HL-60/S4 (cell line): ENCODE measurements around the gene CAMK4.

Experiments
- in situ Hi-C: fragments of 300-500 bp; cut with MboI; formaldehyde crosslinking; loops from 2 replicates; pipeline ENCODE4 v1.14.3; 2022; ENCODE audit warnings: low sequenced_read_pairs

Gene CAMK4

DNA sequence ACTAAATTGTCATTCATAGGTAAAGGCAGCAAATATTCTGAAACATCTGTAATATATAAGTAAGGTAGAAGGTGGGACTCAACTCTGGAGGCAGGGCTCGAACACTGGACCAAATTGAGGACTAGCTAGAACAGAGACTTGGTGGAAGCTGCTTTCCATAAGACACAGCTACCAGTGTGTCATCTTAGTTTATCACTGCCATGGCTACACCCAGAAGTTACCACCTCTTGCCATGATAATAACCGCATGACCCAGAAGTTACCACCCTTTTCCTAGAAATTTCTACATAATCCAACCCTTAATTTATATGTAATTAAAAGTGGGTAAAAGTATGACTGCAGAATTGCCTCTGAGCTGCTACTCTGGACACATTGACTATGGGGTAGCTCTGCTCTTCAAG lies 188.4 kb downstream of the CAMK4 start:
- in situ Hi-C loops: no loop called here

- in situ Hi-C loops: no loop called here
These were observed 190.9 kb downstream of the CAMK4 start for GRCh38 chr5:111415053-111415452.

DNA sequence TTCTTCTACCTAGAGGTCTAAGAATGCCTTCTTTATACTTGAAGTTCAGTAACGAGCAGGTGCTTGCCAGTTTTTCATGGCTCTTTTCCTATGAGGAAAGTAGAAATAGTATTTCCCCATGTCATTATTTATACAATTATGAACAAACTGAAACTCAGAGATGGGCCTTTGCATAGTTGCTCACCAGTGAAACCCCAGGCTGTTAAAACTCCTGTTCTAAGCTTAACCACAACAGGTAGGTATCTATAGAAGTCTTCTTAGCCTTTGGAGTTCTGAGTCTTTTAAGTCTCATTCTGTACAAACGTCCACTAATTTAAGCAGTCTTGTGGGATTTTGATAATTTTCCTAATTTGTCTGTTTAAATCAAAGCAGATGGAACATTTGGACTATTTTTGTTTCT lies 198.1 kb downstream of the CAMK4 start:
- in situ Hi-C loops: no loop called here

GRCh38 chr5:111422747-111423720 lies 198.8 kb downstream of the CAMK4 start:
- in situ Hi-C loops: no loop called here

DNA sequence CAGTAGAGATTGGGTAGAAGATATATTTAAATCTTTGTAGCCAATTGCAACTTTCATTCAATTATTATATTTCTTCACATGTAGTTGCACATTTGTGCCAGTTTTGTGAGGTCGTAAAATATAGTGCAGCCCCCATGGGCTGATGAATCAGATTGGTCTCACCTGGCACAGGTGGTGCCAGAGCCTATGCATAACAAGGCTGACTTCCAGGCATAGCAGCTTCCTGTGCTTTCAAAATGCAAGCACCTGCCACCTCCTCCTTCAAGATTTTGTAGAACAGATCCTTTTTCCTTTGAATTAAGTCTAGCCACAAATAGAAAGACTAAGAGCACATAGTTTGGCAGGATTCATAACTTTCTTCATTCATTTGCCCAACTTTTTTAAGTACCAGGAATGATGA lies 201.0 kb downstream of the CAMK4 start:
- in situ Hi-C loops: no loop called here

DNA sequence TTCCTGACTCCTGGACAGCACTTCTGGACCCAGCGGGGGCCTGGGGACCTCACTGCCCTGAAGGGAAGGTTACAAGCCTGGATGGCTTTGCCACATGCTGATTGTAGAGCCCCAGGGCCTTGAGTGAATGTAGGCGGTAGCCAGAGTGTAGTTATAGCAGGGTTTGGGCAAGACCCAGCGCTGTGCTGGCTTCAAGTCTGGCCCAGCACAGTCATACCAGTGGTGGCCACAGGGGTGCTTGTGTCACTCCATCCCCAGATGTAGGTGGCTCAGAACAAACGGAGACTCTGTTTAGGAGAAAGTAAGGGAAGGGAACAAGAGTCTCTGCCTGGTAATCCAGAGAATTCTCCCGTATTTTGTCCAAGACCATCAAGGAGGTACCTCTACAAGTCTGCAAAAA lies 203.6 kb downstream of the CAMK4 start:
- in situ Hi-C loops: no loop called here

- in situ Hi-C loops: no loop called here
These were observed 208.8 kb downstream of the CAMK4 start for GRCh38 chr5:111432883-111433536.

DNA sequence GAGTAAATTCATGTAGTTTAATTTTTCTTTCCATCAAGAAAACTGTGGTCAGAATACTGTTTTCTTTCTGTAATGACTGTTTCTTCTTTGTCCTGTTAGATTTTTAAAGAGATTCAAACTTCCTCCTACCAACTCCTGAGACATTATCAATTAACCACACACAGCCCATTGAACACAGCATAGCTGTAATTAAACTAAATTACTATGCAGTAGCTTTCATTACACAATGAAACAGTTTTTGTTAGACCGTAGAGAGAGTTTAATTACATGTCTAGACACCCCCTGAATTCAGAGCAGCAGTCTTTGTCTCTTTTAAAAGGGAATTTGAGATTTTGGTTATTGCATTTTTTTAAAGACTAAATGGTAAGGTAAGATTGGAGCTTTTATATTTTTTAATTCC lies 210.6 kb downstream of the CAMK4 start:
- in situ Hi-C loops: no loop called here

DNA sequence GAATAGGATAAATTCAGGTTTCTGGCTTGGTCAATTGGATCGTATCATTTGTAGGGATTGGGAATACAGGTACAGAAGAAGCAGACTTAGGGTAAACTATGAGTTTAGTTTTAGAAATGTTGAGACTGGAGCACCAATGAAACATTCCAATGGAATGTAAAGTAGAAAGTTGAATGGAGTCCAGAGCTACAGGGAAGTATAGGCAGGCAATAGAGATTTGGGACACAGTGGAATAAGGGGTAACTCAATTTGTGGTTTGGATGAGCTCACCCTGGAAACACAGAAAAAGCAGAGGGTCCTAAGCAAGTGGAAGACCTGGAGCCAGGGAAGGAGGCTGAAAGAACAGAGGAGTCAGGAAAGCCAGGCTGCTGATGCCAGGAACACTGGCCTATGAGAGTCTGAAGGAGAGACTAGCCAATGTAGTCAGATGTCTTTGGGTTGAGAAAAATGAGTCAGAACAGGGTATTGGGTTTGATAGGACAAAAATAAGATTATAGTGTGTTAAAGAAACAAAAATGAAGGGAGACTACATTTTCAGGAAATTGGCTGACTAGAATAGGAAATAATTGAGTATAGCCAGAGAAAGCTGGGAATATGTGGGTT lies 215.4 kb downstream of the CAMK4 start:
- in situ Hi-C loops: no loop called here

DNA sequence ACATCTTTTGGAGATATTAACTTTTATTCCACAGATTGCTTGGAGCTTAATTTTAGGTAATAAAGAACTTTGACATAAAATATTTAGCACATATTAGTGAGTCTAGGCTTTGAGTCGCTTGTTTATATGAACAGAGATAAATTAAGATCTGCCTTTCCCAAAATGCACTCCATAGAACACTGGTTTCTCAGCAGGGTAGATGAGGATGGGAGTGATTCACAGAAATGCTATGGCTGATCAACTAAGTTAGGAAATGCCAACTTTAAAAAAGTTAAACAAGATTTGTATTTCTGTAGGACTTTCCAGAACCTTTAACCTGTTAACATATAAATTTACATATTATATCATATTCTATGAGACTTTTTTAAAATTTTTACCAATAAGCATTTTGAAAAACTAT lies 222.9 kb downstream of the CAMK4 start:
- in situ Hi-C loops: no loop called here

- in situ Hi-C loops: no loop called here
These were observed 223.6 kb downstream of the CAMK4 start for GRCh38 chr5:111447822-111448221.

DNA sequence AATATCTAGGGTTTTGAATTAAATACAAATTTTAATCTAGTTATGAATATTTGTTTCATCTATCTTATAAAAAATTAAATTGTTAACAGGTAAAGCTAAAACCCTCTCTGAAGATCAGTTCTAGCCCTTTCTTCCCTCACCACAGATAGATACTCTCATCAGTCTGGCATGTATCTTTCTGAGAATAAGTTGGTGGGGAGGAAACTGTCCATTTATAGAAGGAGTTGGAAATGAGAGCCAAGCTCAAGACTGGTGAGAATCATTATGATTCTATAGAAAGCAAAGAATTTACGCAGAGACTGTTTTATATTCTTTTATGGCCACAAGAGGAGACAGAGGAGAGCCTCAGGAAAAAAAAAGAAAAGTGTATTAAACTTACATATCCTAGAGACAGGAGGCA lies 229.1 kb downstream of the CAMK4 start:
- in situ Hi-C loops: no loop called here

DNA sequence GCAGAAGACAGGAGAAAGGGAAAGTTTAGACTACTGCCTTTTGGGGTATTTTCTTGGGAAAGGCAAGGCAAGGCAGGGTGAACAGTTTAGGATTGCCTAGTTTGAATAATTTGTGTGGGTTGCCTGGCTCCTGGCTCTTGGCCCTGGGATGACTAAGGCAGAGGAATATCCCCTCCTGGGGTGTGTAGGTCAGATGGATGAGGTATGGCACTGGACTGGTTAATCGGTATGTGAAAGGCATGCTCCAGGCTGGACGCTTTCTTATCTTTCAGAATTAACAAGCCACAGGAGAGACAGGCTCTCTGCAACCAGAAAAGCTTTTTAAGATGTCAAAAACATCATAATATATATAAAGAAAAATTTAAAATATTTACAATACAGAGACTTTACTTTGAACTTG lies 229.6 kb downstream of the CAMK4 start:
- in situ Hi-C loops: no loop called here

GRCh38 chr5:111454198-111454622 lies 230.0 kb downstream of the CAMK4 start:
- in situ Hi-C loops: no loop called here

- in situ Hi-C loops: no loop called here
These were observed 230.6 kb downstream of the CAMK4 start for GRCh38 chr5:111454776-111455175.

DNA sequence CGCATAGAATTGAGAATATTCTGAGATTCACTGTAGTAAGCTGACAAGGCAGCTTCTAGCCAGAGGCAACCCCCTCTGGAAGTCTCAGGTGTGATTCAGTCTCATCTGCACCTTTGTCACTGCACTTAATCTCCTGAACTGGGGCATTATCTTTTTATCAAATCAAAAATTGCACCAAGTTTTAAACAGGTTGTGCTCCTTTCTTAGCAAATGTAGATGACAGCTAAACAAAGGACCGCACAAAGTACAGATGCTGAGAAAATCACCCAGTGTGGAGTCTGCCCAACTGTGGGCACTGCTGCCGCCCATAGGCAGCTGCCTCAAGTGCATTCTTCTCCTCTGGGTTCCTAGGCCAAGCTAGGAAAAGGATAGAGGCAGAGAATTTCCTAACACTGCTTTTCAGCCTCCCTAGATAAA lies 237.1 kb downstream of the CAMK4 start:
- in situ Hi-C loops: no loop called here

GRCh38 chr5:111461934-111462333 lies 237.8 kb downstream of the CAMK4 start:
- in situ Hi-C loops: no loop called here

GRCh38 chr5:111463311-111463710 lies 239.1 kb downstream of the CAMK4 start:
- in situ Hi-C loops: no loop called here

DNA sequence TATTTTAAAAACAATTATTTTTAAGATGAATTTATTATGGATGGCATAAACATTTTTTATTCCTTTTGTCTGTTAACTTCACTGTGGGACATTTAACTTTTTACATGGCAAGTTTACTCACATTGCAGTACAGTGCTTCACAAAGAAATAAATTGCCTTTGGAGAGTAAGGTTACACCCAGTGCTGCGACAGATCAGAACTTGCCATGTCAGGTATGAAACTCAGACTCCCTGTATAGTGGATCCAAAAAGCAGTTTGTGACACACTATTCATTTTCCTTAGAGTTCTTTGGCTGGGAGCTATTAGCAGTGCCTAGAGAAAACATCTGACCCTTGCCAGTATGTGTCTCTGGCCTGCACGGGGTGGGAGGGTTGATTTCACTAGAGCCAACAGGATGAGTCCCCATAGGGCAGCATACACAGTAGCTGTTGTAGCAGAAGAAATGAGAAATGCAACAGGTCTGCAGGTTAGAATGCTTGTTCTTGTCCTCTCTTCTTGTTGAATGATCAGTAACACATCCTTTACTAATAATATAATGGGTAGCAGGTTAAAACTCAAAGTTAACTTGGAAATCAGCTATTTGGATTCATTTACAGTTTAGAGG lies 245.2 kb downstream of the CAMK4 start:
- in situ Hi-C loops: no loop called here

- in situ Hi-C loops: no loop called here
These were observed 245.7 kb downstream of the CAMK4 start for GRCh38 chr5:111469903-111470302.

- in situ Hi-C loops: no loop called here
These were observed 247.9 kb downstream of the CAMK4 start for GRCh38 chr5:111472096-111472495.
